Hindlimb muscle (tissue), 1 donor: Measurements from ENCODE around the gene HPGDS. TPM values are rescaled to one million over a fixed set of nuclear protein-coding genes. Genes with fewer than 3 reads are reported as not detected.
A peak's percentile ranks its signal among the peaks of the same experiment; 100 is the strongest.
"Not testable (repeated sequence)": the region's sequence is repeated elsewhere in the genome, so short reads cannot be mapped to it uniquely, and the experiment has no call there.

Source experiments
- DNase-seq: peaks from one replicate; pipeline ENCODE4 v3.0.0-alpha.2; 2013
- polyA plus RNA-seq: library from polyadenylated mRNA; unstranded; fragments of 120-200 nt; gene quantifications from one replicate; pipeline ENCODE4 v1.2.1, GENCODE V29; 2013; ENCODE audit not compliant: insufficient read length

The HPGDS gene
- polyA plus RNA-seq, 1 donor, result 5.8 TPM

DNA sequence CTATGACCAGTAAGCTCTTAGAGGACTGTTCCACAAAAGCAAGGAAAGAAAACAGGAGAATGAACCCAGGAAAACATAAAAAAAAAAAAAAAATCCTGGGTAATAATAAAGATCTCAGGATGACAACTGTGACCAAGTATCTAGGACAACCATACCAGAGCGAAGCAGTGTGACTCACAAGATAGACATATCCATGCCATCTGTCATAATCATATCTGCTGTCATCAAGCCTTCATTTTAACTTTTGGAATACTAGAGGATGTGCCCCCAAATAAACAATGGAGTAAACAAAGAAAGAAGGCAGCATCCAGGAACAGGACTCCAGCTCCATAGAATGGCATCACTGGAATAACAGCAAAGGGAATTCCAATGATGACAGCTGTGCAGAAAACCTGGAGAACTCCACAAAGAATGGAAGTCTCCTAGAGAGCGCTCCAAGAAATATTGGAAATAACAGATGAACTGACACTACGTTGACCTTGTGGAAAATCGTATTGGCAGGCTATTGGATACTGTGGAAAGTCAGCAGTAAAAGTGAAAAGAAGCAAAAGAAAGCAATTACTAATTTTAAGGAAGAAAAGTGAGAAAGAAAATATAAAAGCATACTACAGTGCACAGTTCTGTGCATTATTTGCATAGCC lies 35.3 kb downstream of the HPGDS start:
- peak; percentile 64 for DNase-seq

DNA sequence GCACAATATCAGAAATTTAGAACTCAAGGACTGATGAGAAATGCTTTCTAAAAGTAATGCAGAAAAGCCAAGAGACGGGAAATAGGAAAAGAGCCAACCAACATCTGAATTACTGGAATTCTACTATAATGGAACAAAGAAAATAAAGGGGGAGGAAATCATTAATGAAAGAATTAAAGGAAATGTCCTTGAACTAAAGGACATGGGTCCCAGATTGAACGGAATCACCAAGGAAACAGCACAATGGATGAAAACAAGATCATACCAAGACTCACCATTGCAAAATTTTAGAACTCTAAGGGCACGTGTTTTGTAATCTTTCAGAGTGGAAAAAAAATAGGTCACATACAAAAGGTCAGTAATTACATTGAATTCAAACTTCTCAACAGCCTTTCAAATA lies 35.9 kb downstream of the HPGDS start:
- DNase-seq, result no peak

DNA sequence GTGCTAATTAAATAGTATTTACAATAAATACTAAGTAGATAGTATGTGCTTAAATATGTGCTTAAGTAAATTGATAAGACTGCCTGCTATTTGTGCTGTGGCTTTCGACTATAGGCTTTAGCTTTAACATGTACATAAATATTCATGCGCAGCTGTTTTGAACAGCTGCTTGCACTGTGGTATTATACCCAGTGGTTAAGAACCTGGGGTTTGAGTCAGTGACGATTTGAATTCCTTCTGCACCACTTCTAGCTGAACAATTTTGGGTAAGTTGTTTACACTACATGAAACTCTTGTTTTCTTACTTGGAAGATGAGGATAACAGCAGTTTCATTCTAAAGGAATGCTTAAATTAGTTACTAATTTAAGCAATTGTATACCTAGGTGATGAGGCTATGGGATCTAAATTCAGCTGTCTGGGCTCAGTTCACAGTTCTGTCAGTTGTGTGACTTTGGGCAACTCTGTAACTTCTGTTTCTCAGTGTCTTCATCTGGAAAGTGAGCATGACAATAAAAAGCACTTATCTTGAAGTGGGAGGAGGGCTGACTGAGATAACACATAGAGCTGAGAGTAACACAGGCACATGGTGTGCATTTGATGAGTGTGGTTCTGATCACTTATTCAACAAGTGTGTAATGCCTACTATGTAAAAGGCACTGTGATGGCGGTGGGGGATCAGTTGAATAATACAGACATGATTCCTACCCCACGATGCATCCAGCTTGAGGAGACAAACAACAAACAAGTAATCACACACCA lies 37.0 kb downstream of the HPGDS start:
- no peak for DNase-seq

DNA sequence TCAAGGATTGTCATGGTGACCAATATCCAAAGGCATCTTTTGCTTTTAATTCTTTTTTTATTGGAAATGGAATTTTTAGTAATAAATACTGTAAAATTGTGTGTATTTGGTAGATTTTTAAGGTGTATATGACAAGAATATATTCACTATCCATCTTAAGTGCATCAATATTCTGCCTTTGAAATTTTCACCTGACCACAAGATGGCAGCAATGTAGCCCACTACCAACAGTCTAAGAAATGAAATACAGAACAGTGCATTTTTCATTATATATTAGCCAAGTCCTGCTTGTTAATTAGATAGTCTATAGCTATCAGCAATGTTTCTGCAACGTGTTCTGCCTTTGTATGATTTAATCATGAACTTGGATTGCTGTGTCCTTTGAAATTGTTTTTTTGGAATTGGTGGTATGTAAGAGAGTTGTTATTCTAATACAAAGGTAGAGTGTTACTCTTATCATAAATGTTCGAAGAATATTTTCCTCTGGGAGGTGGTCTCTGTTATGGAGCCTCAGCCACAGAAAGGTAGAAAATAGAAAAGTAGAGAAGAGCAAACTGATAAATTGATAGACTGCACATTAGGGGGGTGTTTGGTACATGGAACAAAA lies 38.2 kb downstream of the HPGDS start:
- DNase-seq, result peak; percentile 36

DNA sequence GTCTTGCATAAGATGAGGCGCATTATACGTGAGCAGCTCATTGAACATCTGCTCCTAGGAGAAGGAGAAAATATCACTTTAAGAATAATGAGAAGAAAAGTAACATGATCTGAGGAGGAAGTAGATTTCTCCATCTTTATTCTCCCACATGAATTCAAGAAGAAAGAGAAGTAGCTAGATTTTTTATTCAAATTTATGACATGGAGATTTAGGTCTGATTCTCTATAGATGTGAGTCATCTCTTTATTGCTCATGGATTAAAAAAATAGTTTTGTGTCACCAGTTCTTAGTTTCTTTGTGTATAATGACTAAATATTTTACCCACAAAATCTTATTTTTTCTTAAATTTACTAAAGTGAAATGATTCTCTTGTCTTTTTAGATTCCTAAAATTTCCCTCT lies 40.4 kb downstream of the HPGDS start:
- DNase-seq, result no peak

DNA sequence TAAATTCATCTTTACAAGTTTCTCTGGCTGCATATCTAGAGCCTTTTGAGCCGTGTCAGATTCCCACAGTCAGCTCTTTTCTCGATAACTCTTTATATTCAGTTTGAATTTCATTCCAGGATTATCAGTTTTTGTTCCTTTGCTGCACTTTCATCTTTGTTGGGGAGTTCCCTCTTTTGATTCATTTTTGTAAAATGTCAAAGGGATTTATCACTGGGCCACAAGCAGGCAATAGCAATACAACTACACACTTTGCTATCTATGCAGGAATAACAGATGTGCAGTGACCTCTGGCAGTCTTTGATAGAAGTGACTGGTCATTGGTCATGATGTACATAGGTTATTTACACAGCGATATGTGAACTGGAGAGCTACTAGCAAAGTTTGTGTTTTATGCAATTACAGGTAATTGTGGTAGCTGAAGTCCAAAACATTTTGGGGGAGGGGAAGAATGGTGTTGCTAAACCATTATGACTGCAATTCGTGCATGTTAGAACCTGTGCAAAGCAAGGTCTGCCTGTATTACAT lies 43.8 kb downstream of the HPGDS start:
- DNase-seq, result no peak

DNA sequence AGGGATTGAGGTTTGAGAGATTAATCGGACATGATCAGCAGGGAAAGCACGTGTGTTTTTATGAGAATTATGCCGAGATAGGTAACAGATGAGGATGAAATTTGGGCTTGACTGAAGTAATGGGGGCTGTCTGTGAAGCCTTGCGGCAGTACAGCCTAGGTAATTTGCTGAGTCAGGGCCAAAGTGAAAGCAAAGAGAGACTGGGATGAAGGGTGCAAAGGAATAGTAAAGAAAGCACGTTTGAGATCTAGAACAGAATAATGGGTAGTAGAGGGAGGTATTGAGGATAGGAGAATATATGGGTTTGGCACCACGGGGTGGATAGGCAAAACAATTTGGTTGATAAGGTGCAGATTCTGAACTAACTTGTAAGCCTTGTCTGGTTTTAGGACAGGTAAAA lies 47.2 kb downstream of the HPGDS start:
- DNase-seq, result not testable (repeated sequence)

DNA sequence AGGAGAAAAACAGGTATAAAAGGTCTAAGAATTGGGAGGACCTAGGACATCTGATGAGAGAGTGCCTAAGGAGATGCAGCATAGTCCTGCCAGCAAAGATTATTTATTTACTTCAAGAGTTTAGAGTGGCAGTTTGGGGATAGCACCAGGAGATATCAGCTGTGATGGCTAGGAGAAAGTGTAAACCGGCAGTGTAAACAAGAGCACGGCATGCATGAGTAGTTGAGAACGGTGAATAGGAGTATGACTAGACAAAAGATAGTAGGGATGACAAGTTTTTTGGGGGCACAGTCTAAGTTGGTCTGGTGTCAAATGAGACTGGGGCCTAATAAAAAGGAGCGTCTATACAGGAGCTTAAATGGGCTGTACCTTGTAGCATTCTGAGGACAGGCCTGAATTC lies 48.7 kb downstream of the HPGDS start:
- DNase-seq, result not testable (repeated sequence)

DNA sequence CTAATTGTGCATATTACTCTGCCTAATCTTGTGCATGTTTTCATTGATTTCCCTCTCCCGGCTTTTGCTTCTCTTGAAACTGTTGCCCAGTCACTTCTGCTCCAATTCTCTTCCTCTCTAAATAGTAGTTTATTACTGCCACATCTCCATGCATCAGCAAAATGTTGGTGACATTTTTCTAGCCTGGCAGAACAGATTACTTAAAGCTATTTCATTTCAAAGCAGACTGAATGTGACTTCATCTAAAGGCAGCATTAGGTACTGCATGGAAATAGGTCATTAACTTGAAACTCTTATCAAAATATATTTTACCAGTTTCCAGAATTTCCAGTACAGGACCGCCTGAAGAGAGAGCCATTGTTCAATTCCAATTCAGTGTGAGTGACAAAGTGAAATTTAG lies 52.4 kb downstream of the HPGDS start:
- DNase-seq, result no peak

DNA sequence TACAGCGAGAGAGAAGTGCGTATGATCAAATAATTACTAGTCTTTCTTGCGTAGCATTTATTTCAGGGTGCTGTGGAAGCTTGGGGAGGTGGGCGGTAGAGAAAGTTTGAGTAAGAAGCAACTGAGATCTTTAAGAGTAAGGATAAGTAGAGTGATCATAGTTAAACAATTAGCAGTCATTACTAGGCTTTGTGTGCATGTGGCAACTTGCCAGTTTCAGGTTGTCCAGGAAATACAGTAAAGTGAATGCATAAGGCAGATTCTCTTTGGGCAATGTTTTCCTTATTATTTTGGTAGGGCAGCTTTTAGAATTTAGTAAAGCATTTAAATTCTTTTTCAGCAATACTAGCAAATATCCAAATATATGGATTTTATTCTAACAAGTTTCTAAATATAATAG lies 57.0 kb downstream of the HPGDS start:
- no peak for DNase-seq

DNA sequence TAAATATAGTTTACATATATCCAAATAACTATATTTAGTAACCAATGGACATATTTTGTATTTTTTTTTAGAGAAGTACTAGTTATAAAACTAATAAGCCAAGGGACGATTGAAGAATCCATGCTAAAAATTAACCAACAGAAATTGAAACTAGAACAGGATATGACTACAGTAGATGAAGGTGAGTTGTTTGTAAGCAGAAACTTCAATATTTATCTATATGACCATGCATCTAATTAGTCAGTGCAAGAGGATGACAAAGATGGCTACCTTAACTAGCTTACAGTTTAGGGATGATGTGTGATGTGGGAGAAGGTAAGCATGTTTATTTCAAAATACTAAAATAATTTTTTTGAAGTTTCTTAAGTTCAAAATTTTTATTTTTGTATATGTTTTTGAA lies 57.7 kb downstream of the HPGDS start:
- DNase-seq, result no peak

DNA sequence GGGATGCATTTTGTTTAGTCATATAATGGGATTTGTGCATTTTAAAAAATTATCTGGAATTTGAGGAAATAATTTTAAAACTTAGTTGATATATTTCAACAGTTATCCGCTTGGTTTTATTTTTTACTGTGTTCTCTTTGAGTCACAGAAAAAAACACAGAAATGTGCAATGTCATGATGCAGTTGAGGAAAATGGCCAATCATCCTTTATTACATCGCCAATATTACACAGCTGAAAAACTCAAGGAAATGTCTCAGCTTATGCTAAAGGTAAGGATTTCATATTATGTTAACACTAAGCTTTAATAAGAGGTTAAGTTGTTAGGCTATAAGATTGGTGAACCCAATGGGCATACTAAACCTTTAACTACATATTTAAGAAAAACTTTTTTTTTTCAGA lies 63.9 kb downstream of the HPGDS start:
- DNase-seq, result no peak

DNA sequence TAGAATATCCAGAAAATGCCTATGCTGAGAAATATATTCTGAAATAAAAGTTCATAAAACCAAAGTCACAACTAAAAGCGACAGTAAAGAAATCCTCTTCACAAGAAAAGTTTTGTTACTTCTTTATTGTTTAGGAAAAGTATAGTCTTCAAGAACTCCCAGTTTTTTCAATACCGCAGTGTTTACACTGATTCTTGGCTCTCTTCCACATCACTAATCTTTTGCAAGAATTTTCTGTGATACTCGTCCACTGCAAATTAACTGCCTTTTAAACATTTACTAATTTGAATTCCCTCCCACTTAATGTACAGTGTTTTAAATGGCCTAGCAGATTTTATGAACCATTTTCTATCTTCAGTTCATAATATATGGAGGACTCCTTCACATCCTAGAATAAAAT lies 65.1 kb downstream of the HPGDS start:
- DNase-seq, result no peak

DNA sequence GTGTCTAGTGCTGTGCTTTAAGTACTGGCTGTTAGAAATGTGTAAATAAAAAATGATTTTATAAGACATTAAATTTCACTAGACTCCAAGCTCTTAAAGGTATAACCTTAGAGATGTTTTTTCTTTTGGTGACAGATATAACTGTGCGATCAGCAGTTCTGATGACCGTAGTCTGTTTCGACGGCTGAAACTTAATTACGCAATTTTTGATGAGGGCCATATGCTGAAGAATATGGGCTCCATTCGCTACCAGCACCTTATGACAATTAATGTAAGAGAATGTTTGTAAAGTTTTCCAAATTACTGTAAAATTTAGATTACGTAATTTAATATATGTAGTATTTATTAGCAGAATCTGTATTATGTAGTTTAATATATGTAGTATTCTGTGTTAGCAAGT lies 66.4 kb downstream of the HPGDS start:
- DNase-seq, result no peak

DNA sequence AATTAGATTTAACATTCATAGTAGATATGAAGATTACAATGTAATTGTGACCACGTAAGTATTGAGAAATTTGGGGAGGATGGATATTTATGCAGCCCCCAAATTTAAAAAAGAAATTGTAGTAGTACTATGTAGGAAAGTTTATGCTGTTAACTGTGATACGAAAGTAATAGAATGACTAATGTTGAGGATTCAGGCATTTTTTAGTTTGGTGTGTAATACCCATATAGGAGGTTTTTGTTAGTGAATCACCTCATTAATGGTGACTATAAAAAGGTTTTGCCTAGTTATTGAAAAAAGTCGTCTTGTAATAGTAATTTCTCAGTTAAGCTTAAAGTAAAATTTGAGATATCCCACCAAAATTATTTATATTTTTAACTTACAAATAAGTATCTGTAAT lies 67.7 kb downstream of the HPGDS start:
- DNase-seq, result no peak

DNA sequence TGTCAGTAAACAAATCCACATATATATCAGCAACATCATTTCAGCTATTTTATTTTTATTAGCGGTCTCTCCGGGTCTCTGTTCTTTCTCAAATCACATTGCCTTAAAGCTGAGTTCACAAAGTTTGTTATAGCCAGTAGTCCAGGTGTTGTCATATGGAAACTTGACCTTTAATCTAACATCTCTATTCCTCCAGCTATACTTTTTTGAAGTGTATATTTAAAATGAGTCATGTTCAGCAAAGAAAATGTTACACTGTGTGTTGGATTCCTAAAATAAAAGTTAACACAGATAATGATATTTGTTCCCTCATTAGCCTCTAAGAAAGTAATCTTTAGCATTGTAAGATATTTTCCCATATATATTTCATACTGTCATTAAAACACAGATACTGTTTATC lies 71.4 kb downstream of the HPGDS start:
- no peak for DNase-seq

DNA sequence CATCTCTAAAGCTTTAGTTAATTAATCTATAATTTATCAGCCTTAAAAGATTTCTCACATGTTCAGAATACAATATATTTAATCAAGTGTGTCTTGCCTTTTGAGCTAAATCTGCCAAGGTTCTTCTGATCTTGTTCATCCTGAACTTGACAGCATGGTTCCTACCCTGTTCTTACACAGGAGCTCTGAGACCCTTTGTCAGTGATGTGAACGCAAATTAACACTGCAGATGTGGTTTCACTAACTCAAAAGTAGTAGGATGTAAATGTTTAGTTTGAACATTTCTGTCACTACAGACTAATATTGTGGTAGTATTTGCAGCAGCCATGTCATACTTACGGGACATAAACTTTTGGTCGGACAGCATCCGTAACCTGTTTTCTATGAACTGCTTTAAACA lies 75.6 kb downstream of the HPGDS start:
- DNase-seq, result no peak

DNA sequence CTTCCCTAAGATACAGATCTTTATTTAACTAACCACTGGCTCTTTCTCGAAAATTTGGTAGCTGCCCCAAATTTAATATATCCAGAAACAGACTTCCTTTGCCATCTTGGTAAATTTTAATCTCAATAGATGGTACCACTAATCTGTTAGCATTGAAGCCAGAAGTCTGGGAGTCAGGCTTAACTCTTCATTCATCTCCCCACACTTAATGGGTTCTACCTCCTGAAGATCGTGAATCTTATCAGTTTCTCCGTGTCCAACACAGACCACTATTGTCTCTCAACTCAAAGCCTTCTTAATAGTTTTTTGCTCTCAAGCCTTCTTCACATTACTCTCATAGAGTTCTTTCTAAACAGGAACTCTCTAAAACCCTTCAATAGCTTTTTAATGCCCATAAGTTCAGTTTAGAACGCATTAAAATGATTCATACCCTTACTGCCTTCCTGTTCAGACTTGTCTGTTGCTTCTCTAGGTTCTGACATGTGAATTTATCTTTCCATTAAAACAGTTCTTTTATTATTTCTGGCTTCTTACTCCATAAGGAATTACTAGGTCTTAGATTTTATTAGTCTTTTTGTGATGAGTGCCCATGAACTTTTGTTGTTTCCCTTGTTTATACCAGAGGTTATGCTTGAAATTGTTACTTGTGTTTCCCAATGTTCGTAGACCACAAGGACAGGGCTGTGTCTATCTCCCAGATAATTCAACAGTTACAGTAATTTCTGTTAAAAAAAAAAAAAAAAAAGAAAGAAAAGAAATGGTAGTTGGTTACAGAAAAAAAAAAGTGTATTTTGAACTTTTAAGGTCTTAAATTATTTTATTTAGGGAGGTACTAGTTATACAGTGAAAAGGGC lies 80.2 kb downstream of the HPGDS start:
- DNase-seq, result no peak

DNA sequence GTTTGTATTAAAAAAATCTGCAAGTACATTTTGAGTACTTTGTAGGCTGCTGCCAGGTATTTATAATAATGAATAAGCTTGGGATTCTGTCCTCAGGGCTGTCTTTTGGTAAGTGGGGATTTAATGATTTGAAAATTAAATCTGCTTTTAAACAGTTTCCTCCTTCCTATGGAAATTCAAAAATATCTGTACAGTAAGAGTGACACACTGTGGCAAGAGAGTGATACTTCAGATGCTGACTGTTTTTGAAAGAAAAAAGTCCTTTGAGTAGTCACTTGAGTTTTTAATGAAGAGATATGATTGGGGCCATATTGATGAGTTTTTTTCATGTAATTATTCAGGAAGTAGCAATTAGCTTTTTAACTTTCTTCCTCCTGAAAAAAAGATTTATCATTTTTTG lies 85.8 kb downstream of the HPGDS start:
- no peak for DNase-seq

DNA sequence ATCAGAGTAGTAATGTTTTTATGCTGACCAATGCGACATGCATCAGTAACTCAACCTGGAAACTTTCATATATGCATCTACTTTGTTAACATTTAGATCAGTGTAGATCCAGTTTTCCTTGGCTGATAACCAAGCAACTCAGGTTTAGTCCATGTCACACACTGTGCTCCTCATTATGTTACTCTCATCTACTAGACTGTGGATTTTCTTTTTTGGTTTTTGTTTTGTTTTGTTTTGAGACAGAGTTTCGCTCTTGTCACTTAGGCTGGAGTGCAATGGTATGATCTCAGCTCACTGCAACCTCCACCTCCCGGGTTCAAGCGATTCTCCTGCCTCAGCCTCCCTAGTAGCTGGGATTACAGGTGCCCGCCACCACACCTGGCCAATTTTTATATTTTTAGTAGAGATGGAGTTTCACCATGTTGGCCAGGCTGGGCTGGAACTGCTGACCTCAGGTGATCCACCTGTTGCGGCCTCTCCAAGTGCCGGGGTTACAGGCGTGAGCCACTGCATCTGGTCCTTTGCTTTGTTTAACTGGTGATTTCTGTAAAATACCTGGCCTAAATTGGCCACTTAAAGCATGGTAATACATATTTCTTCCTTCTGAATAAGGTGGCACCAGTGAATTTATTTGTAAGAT lies 86.4 kb downstream of the HPGDS start:
- DNase-seq, result no peak

DNA sequence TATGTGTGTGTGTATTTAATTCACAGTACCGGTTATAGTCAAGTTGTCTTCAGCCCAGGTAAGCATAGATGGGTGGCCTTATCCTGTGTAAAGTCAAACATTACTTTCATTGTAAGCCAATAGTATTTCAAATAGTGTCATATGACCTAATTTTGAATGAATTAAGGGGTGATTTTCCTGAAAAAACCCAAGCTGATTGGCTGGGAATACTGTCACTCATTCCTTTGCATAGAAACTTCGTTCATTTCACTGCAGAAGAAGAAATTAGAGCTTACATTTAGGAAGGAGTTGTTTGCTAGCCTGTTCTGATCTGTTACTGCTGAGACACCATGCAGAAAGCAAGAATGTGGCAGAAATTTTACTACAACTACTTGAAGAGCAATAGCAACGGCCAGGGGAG lies 89.6 kb downstream of the HPGDS start:
- DNase-seq, result no peak

DNA sequence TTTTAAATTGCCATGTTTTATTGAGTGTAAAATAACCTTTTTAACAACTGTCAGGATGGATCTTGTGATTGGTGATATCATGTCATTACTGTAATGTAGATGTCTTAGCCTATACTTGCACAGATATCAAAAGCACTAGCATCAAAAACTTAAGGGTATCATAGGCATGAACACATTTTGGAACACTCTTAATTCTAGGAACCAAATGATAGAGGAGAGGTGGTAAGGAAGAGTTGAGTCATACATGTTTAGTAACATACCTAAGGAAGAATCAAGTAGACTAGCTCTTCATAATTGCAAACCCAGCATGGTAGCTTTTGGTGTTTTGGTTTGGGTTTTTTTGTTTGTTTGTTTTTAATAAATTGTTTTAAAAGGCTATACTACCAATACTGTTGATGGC lies 91.5 kb downstream of the HPGDS start:
- no peak for DNase-seq
